T-cell (primary cell): ENCODE results near the gene MMS19. TPM values are rescaled to one million over a fixed set of nuclear protein-coding genes. Genes with fewer than 3 reads are reported as not detected.

Experiments used
- ATAC-seq, 4 experiments: fragments of 200-7000 bp in 3 of 4; fragments of 150-1000 bp in 1 of 4; cut with Tn5 transposase; replicated peaks in 1 of 4; 1 replicate in 3 of 4; 2 replicates in 1 of 4; pipeline ENCODE4 v1.10.0; 2021; ENCODE audit warnings: moderate library complexity in 3 of 4, mild to moderate bottlenecking in 2 of 4, moderate number of reproducible peaks in 1 of 4
- CTCF ChIA-PET, 2 donors: fragments of 300-600 bp; sonication (Branson Sonifier 250); formaldehyde crosslinking; loops; one replicate each; lab custom pipeline; 2022; ENCODE audit warnings: antibody characterized with exemption in 2 of 2; lab: Charles Lee
- POLR2A ChIA-PET, 2 donors: fragments of 300-600 bp; sonication (Branson Sonifier 250); formaldehyde crosslinking; loops; one replicate each; lab custom pipeline; 2022; ENCODE audit warnings: antibody characterized with exemption in 2 of 2; lab: Charles Lee
- DNase-seq, 35 experiments: peaks; one replicate each; pipeline versions ENCODE4 v3.0.0 to v3.0.0-alpha.2; 2013 to 2023
- H3K27ac ChIP-seq: one replicate; pipeline ENCODE4 v1.5.1; 2013; ENCODE audit warnings: low read length
- H3K27me3 ChIP-seq, 2 experiments: replicated peaks in 1 of 2; 1 replicate in 1 of 2; 2 replicates in 1 of 2; pipeline versions ENCODE4 v1.6.1 to v1.7.0; 2013; ENCODE audit warnings: low read length in 1 of 2, mixed read lengths in 1 of 2; ENCODE audit not compliant: control insufficient read depth in 2 of 2, insufficient read depth in 2 of 2; ENCODE audit errors: extremely low read depth in 1 of 2
- H3K36me3 ChIP-seq, 2 donors: 1 replicate in 1 of 2; 2 replicates in 1 of 2; pipeline versions ENCODE4 v1.6.1 to v1.7.0; 2013; ENCODE audit warnings: low read length in 1 of 2; ENCODE audit not compliant: control insufficient read depth in 2 of 2, insufficient read depth in 1 of 2; ENCODE audit errors: extremely low read depth in 1 of 2
- H3K4me1 ChIP-seq, 2 experiments: 1 replicate in 1 of 2; 2 replicates in 1 of 2; pipeline versions ENCODE4 v1.6.1 to v1.7.0; 2013; ENCODE audit warnings: low read length in 2 of 2, mixed read lengths in 1 of 2; ENCODE audit not compliant: insufficient read depth in 2 of 2, control insufficient read depth in 1 of 2; ENCODE audit errors: extremely low read depth in 1 of 2
- H3K4me3 ChIP-seq, 2 donors: 1 replicate in 1 of 2; 2 replicates in 1 of 2; pipeline versions ENCODE4 v1.5.1 to v1.7.0; 2013; ENCODE audit warnings: mild to moderate bottlenecking in 2 of 2, low read length in 1 of 2, moderate library complexity in 1 of 2; ENCODE audit not compliant: control insufficient read depth in 1 of 2; ENCODE audit errors: extremely low read depth in 1 of 2
- H3K9me3 ChIP-seq: 2 replicates; pipeline ENCODE4 v1.7.0; 2013
- H3K27ac Mint-ChIP-seq, 2 donors: one replicate each; pipeline ENCODE4 v1.8.0; 2020 to 2021; ENCODE audit warnings: mild to moderate bottlenecking in 2 of 2, mixed read lengths in 2 of 2
- H3K27me3 Mint-ChIP-seq, 2 donors: one replicate each; pipeline ENCODE4 v1.8.0; 2021 to 2022; ENCODE audit warnings: mixed read lengths in 2 of 2
- H3K36me3 Mint-ChIP-seq: one replicate; pipeline ENCODE4 v1.8.0; 2021; ENCODE audit warnings: mixed read lengths
- H3K4me1 Mint-ChIP-seq, 3 donors: one replicate each; pipeline ENCODE4 v1.8.0; 2020 to 2022; ENCODE audit warnings: mixed read lengths in 3 of 3, mild to moderate bottlenecking in 1 of 3
- H3K4me3 Mint-ChIP-seq, 3 donors: one replicate each; pipeline ENCODE4 v1.8.0; 2020 to 2022; ENCODE audit warnings: mild to moderate bottlenecking in 3 of 3, mixed read lengths in 3 of 3, moderate library complexity in 3 of 3
- H3K9me3 Mint-ChIP-seq, 3 donors: one replicate each; pipeline ENCODE4 v1.8.0; 2020 to 2022; ENCODE audit warnings: mixed read lengths in 3 of 3
- WGBS: methylation state at CpG from one replicate; pipeline ENCODE4 v1.1.5; 2013; ENCODE audit warnings: missing lambda C conversion rate; ENCODE audit not compliant: insufficient coverage; 5-methylcytosine and 5-hydroxymethylcytosine counted together
- total RNA-seq, 35 experiments: library from RNA in 6 of 35; stranded (reverse) in 6 of 35; fragments of 120-200 nt in 1 of 35; gene quantifications; one replicate each; pipeline versions ENCODE4 v1.2.1 to v1.2.4 and lab custom pipeline; 2013 to 2026

MMS19 gene
- total RNA-seq, 5 donors from 2014 or later (not counting 1 experiment from before 2014, with no cell fraction given) = 73.8 to 106 (median 93.7) TPM

DNA sequence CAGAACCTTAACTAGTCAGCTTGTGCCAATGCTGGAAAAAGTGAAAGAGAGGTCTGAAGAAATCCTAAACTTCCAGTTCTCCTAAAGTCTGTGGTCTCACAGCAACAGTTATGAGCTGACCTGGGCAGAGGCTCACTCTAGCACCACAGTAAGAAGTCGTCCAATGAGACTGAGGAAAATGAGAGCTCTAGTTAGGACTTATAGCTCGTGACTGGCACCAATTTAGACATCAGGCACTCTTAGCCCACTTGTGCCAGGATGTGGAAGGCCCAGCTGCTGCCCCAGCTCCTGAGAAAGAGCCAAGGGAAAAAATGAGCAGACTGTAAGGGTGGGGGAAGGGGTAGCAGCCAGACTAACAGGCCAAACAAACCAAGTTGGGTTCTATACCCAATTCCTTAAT is 7.6 kb downstream of the MMS19 start:
- no peak for ATAC-seq
- Mint-ChIP-seq H3K9me3 (no peaks in the 10 kb centered on the region), H3K27me3 (no peaks in the 10 kb centered on the region), H3K36me3 (peaks cover 12% of the 10 kb centered on the region), H3K27ac (no peak overlapping the region), H3K4me3 (no peak overlapping the region), H3K4me1 (peaks cover 38 to 63% (median 56%) of the 10 kb centered on the region in 3 donors)
- Histone ChIP-seq H3K4me3 (no peak overlapping the region), H3K27ac (no peak overlapping the region), H3K36me3 (peaks cover 5 to 16% of the 10 kb centered on the region in 2 donors), H3K9me3 (no peaks in the 10 kb centered on the region), H3K4me1 (peaks cover 11 to 16% of the 10 kb centered on the region in 2 experiments), H3K27me3 (no peaks in the 10 kb centered on the region)
- no peak for DNase-seq
- 63% methylated on average over 2 of the region's 2 CpGs for WGBS
- CTCF ChIA-PET = interaction anchor here in 1 of 2 donors (0.6 kb wide), 1 partner anchor 257 kb away, joined by 6 read pairs; no protein-coding TSS in a partner anchor
- POLR2A ChIA-PET = interaction anchor here in 1 of 2 donors (0.7 kb wide), 1 partner anchor 1882 kb away, joined by 3 read pairs; no protein-coding TSS in a partner anchor

- WGBS = no CpG with 5 or more reads among the region's 4 CpGs
- no peaks in the 10 kb centered on the region for H3K9me3 ChIP-seq
- H3K4me3 Mint-ChIP-seq = no peak overlapping the region
- peaks cover 14 to 35% of the 10 kb centered on the region in 2 donors for H3K36me3 ChIP-seq
- DNase-seq = no peak
- no peak overlapping the region for H3K4me3 ChIP-seq
- peaks cover 24 to 33% (median 31%) of the 10 kb centered on the region in 3 donors for H3K4me1 Mint-ChIP-seq
- H3K27me3 ChIP-seq = no peaks in the 10 kb centered on the region
- no peak overlapping the region for H3K27ac Mint-ChIP-seq
- no peak overlapping the region for H3K27ac ChIP-seq
- H3K27me3 Mint-ChIP-seq = no peaks in the 10 kb centered on the region
- H3K4me1 ChIP-seq = peaks cover 0 to 4% of the 10 kb centered on the region in 2 experiments
- H3K9me3 Mint-ChIP-seq = no peaks in the 10 kb centered on the region
- POLR2A ChIA-PET = no interaction called here
- H3K36me3 Mint-ChIP-seq = peaks cover 15% of the 10 kb centered on the region
- ATAC-seq = no peak
- CTCF ChIA-PET = no interaction called here
Measured at GRCh38 chr10:97485647-97486281, 12.5 kb downstream of the MMS19 start.

DNA sequence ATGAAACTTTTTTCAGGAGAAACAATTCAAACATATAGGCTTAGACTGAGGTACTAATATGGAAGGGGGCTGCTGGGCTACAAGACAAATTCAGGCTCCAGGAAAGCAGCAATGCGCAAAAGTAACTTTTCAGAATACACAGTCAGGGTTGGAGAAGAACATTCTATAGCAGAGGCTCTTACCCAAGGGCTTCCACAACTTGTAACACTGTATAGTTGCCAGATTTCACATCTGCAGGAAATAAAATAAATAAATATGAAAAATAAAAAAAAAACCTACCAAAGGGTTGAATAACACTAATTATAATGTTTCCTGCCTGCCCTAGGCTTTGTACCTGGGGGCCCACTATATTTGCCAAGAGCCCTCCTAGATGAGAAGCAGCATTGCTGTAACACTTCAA is 14.3 kb downstream of the MMS19 start:
- no CpG with 5 or more reads among the region's 1 CpG for WGBS
- H3K9me3 ChIP-seq = no peaks in the 10 kb centered on the region
- CTCF ChIA-PET = interaction anchor here in 1 of 2 donors (0.5 to 0.7 kb wide), 3 partner anchors 60 to 924 kb away, joined by 3 to 5 read pairs (median 3); no protein-coding TSS in a partner anchor
- H3K4me3 Mint-ChIP-seq = no peak overlapping the region
- peaks cover 29% of the 10 kb centered on the region for H3K36me3 Mint-ChIP-seq
- no peaks in the 10 kb centered on the region for H3K27me3 Mint-ChIP-seq
- DNase-seq (no peak), ATAC-seq (no peak)
- no peak overlapping the region for H3K27ac Mint-ChIP-seq
- H3K9me3 Mint-ChIP-seq = no peaks in the 10 kb centered on the region
- H3K27ac ChIP-seq = no peak overlapping the region
- H3K4me1 Mint-ChIP-seq = peaks cover 7 to 17% (median 16%) of the 10 kb centered on the region in 3 donors
- no peaks in the 10 kb centered on the region for H3K27me3 ChIP-seq
- H3K4me3 ChIP-seq = no peak overlapping the region
- peaks cover 14 to 51% of the 10 kb centered on the region in 2 donors for H3K36me3 ChIP-seq
- POLR2A ChIA-PET = no interaction called here
- H3K4me1 ChIP-seq = no peaks in the 10 kb centered on the region

GRCh38 chr10:97483506-97483905 is 14.7 kb downstream of the MMS19 start:
- H3K9me3 Mint-ChIP-seq = no peaks in the 10 kb centered on the region
- Histone ChIP-seq H3K36me3 (peaks cover 14 to 55% of the 10 kb centered on the region in 2 donors), H3K4me1 (no peaks in the 10 kb centered on the region), H3K27ac (no peak overlapping the region), H3K27me3 (no peaks in the 10 kb centered on the region), H3K4me3 (no peak overlapping the region), H3K9me3 (no peaks in the 10 kb centered on the region)
- CTCF ChIA-PET = interaction anchor here in 1 of 2 donors (0.5 to 0.6 kb wide), 2 partner anchors 60 to 74 kb away, joined by 3 to 5 read pairs; no protein-coding TSS in a partner anchor
- no peaks in the 10 kb centered on the region for H3K27me3 Mint-ChIP-seq
- H3K27ac Mint-ChIP-seq = no peak overlapping the region
- peaks cover 29% of the 10 kb centered on the region for H3K36me3 Mint-ChIP-seq
- WGBS = 100% methylated on average over 1 of the region's 3 CpGs
- no peak overlapping the region for H3K4me3 Mint-ChIP-seq
- POLR2A ChIA-PET = no interaction called here
- ATAC-seq = no peak
- H3K4me1 Mint-ChIP-seq = peaks cover 6 to 15% (median 13%) of the 10 kb centered on the region in 3 donors
- DNase-seq = no peak

DNA sequence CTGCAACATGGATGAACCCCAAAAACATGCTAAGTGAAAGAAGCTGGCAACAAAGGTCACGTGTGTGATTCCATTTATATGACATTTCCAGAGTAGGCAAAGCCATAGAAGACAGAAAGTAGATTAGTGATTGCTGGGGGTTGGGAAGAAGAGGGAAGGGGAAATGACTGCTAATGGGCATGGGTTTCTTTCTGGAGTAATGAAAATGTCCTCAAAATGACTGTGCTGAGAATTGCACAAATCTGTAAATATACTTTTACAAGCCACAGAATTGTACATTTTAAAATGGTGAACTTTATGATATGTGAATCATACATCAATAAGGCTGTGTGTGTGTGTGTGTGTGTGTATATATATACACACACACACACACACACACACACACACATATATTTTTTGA is 15.8 kb downstream of the MMS19 start:
- Histone ChIP-seq H3K4me1 (no peaks in the 10 kb centered on the region), H3K4me3 (no peak overlapping the region), H3K9me3 (no peaks in the 10 kb centered on the region), H3K36me3 (peaks cover 14 to 63% of the 10 kb centered on the region in 2 donors), H3K27me3 (no peaks in the 10 kb centered on the region), H3K27ac (no peak overlapping the region)
- H3K27me3 Mint-ChIP-seq = no peaks in the 10 kb centered on the region
- H3K4me3 Mint-ChIP-seq = no peak overlapping the region
- CTCF ChIA-PET = no interaction called here
- peaks cover 6 to 9% (median 6%) of the 10 kb centered on the region in 3 donors for H3K4me1 Mint-ChIP-seq
- H3K36me3 Mint-ChIP-seq = peaks cover 33% of the 10 kb centered on the region
- POLR2A ChIA-PET = no interaction called here
- 100% methylated on average over 1 of the region's 1 CpG for WGBS
- no peaks in the 10 kb centered on the region for H3K9me3 Mint-ChIP-seq
- no peak overlapping the region for H3K27ac Mint-ChIP-seq
- DNase-seq (no peak), ATAC-seq (no peak)

GRCh38 chr10:97481071-97481470 is 17.2 kb downstream of the MMS19 start:
- Mint-ChIP-seq H3K9me3 (no peaks in the 10 kb centered on the region), H3K4me1 (peaks cover 3 to 6% (median 5%) of the 10 kb centered on the region in 3 donors), H3K36me3 (peaks cover 46% of the 10 kb centered on the region), H3K4me3 (no peak overlapping the region), H3K27ac (no peak overlapping the region), H3K27me3 (no peaks in the 10 kb centered on the region)
- ChIA-PET CTCF (interaction anchor here in 1 of 2 donors (0.8 kb wide), 1 partner anchor 17 kb away, joined by 3 read pairs; no protein-coding TSS in a partner anchor), POLR2A (no interaction called here)
- H3K9me3 ChIP-seq = no peaks in the 10 kb centered on the region
- WGBS = 90% methylated on average over 2 of the region's 4 CpGs
- ATAC-seq (no peak), DNase-seq (no peak)
- H3K27me3 ChIP-seq = no peaks in the 10 kb centered on the region
- H3K27ac ChIP-seq = no peak overlapping the region
- H3K4me3 ChIP-seq = no peak overlapping the region
- H3K4me1 ChIP-seq = no peaks in the 10 kb centered on the region
- H3K36me3 ChIP-seq = peaks cover 8 to 76% of the 10 kb centered on the region in 2 donors
